Pancreas (tissue), 10 donors: ENCODE measurements around the gene LIMS1. TPM values are rescaled to one million over a fixed set of nuclear protein-coding genes. Genes with fewer than 3 reads are reported as not detected.
"Not testable (repeated sequence)": the region's sequence is repeated elsewhere in the genome, so short reads cannot be mapped to it uniquely, and the experiment has no call there.

Experiments used
- ATAC-seq, 4 donors: fragments of 200-7000 bp; cut with Tn5 transposase; one replicate each; pipeline versions ENCODE4 v1.8.0 to v1.9.1; 2020; ENCODE audit warnings: mild to moderate bottlenecking in 4 of 4, moderate library complexity in 4 of 4
- DNase-seq, 6 donors: peaks; one replicate each; pipeline ENCODE4 v3.0.0-alpha.2; 2020
- FAIRE-seq: peaks from 2 replicates; lab custom pipeline; 2012; peaks lifted over from hg19 to GRCh38; lab: Jason Lieb, UNC
- H3K27ac ChIP-seq, 4 donors: fragments of 200-600 bp; sonication (generic); 1 replicate in 3 of 4; 2 replicates in 1 of 4; pipeline versions ENCODE4 v1.5.0 to v1.8.0; 2020
- H3K27me3 ChIP-seq, 4 donors: fragments of 200-600 bp; one replicate each; pipeline ENCODE4 v1.8.0; 2021
- H3K36me3 ChIP-seq, 3 donors: fragments of 200-600 bp; sonication (generic) in 1 of 3; one replicate each; pipeline versions ENCODE4 v1.5.0 to v1.8.0; 2020 to 2021
- H3K4me1 ChIP-seq, 3 donors: fragments of 200-600 bp; one replicate each; pipeline ENCODE4 v1.8.0; 2021
- H3K4me3 ChIP-seq, 4 donors: fragments of 200-600 bp; sonication (generic) in 2 of 4; one replicate each; pipeline versions ENCODE4 v1.5.0 to v1.8.0; 2020 to 2021
- H3K9me3 ChIP-seq, 4 donors: fragments of 200-600 bp; one replicate each; pipeline ENCODE4 v1.8.0; 2021
- WGBS, 2 donors: extraction: QIAGEN DNeasy Blood & Tissue Kit; methylation state at CpG; one replicate each; pipeline ENCODE4 v1.1.7; 2013; 5-methylcytosine and 5-hydroxymethylcytosine counted together
- intact Hi-C, 3 donors: fragments of 100-400 bp; cut with DNase I; formaldehyde crosslinking; loops; one replicate each; pipeline versions ENCODE4 v1.11.1 to v1.14.2; 2022
- polyA plus RNA-seq, 2 donors: library from polyadenylated mRNA; stranded (reverse); fragments of 200-250 nt; gene quantifications; one replicate each; pipeline ENCODE4 v1.2.3, GENCODE V29; 2013
- total RNA-seq, 6 donors: library from RNA; stranded (reverse); fragmentation: NEBNext Ultra II Directional in 4 of 6; extraction: Animal tissue kit (Norgen Biotek cat#: 25700) in 4 of 6; gene quantifications; one replicate each; pipeline versions ENCODE4 v1.2.1 to v1.2.4, GENCODE V29; 2021 to 2023
- donor health status: healthy with polysubstance abuse.
- donor health status: DM: no; HTN: no; CAD: no; lungs with moderate emphysema.
- donor health status: DM: no; HTN: no; CAD: no.
- donor health status: control.
- donor health status: control.
- donor health status: Bipolar disorder and iron deficiency.
- donor health status: DM: yes; HTN: yes; CAD: no.
- donor health status: DM: no; HTN: no; CAD: no.
- donor health status: DM: no; HTN: no; CAD: no.
- donor health status: DM: yes; HTN: yes; CAD: no.

The LIMS1 gene
- total and polyA plus RNA-seq, 8 donors, result 7.9 to 45.7 (median 17.4) TPM

DNA sequence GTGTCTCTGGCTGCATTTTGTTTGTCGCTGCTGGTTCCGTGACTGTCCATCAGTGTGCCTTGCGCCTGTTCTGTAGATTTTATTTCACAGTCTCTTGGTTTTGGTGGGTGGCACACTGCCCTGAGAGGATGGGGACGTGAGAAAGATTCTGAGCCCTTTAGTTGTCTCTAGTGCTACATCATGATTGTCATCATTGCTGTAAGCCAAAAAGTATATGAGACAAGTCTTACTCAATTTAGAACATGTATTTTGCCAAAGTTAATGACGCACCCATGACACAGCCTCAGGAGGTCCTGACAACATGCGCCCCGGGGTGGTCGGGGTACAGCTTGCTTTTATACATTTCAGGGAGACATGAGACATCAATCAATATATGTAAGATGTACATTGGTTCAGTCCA is 119.2 kb downstream of the LIMS1 start:
- H3K27ac ChIP-seq, intact Hi-C loops, ATAC-seq, H3K4me1 ChIP-seq, H3K9me3 ChIP-seq, DNase-seq, H3K4me3 ChIP-seq, FAIRE-seq, H3K36me3 ChIP-seq, H3K27me3 ChIP-seq: not testable (repeated sequence)
- WGBS, 2 donors, result 92 to 100% methylated on average over 1 to 3 of the region's 8 CpGs

DNA sequence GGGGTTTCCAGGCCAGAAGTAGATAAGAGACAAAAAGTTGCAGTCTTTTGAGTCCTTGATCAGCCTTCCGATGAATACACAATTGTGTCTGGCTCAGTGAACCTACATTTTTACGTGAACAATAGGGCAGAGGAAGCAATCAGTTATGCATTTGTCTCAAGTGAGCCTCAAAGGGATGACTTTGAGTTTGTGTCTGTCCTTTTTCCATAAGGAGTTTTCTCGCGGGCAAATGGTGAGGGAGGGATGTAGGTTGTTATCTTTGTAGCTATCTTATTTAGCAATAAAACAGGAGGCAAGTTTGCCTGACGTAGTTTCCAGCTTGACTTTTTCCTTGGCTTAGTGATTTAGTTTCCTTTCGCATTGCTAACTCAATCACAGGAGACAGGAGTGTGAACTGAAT is 119.6 kb downstream of the LIMS1 start:
- DNase-seq, H3K4me1 ChIP-seq, intact Hi-C loops, H3K36me3 ChIP-seq, FAIRE-seq, ATAC-seq, H3K4me3 ChIP-seq, H3K9me3 ChIP-seq, H3K27me3 ChIP-seq: not testable (repeated sequence)
- H3K27ac ChIP-seq, result peak overlapping the region in 2 of 4 donors; percentile 50 to 64
- WGBS, 2 donors, result 12 to 37% methylated on average over 4 to 5 of the region's 6 CpGs

DNA sequence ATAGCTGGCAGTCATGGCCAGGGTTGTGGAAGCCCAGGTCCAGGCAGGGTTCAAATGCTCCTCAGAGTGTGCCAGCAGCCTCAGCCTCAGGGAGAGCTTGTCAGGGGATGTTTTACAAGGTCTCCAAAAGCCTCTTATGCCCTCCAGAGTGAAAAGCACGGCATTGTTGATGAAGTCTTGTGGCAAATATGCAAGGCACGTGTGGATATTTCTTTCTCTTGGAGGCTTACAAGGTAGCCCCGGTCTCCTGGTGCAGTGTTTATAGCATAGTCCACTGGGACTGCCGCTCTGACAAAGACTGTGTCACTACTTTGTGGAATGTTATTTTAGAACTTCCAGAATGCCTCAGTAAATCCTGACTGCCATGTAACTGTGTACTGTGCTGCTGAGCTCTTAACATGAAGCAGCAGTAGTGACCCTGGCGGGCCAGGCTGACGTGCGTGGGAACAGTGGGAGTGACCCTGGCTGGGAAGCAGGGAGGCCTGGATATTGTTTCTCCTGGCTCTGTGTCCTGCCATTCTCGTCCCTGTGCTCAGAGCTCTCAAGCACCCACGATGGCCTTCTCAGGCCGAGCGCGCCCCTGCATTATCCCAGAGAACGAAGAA is 120.4 kb downstream of the LIMS1 start:
- intact Hi-C loops, H3K27me3 ChIP-seq, H3K36me3 ChIP-seq, H3K9me3 ChIP-seq, FAIRE-seq, H3K4me1 ChIP-seq: not testable (repeated sequence)
- DNase-seq, result peak; percentile 66 to 87 (median 74)
- peak overlapping the region in 2 of 4 donors; percentile 50 to 64 for H3K27ac ChIP-seq
- H3K4me3 ChIP-seq, result peak overlapping the region in 1 of 4 donors; percentile 27
- ATAC-seq, result peak; percentile 92 to 99 (median 96)
- 2 to 22% methylated on average over 5 to 9 of the region's 13 CpGs for WGBS, 2 donors

DNA sequence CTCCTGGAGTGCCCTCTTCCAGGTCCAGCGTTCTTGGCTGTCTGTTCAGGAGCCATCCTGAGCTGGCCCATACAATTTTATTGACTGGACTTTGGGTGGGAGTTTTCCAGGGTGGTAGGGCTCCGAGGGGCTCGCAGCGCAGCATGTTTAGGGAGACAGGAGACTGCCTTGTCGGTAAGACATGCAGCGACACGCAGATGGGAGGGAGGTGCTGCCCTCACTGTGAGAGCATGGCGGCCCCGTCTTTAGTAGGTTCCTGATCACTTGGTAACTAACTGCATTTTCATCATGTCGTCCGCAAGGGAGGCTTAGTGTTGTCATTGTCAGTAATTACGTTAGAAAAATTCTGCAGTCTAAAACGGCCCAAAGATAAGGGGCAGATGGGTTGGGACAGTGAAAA is 121.0 kb downstream of the LIMS1 start:
- H3K27me3 ChIP-seq, intact Hi-C loops, FAIRE-seq, H3K4me1 ChIP-seq, H3K9me3 ChIP-seq, DNase-seq, H3K36me3 ChIP-seq, H3K4me3 ChIP-seq, H3K27ac ChIP-seq: not testable (repeated sequence)
- ATAC-seq, result peak; percentile 16 to 31 (median 26)
- no CpG with 5 or more reads among the region's 13 CpGs for WGBS, 2 donors

DNA sequence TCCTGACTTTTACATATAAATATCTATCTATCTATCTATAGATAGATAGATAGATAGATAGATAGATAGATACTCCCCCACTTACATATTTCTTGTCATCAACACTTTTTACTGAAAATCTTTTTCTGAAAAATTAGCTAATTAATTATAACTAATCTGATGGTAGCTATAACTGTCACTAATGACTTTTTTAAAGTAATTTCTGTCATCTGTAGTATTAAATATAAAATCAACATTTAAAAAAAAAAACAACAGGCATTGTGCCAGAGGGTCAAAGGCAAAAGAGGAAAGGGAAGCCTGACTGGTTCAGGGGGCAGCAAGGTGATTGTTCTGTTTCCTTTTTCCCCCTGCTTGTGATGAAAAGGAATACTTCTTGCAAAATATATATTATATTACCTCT is 122.0 kb downstream of the LIMS1 start:
- H3K9me3 ChIP-seq, intact Hi-C loops, H3K4me1 ChIP-seq, ATAC-seq, H3K27ac ChIP-seq, H3K27me3 ChIP-seq, H3K4me3 ChIP-seq, DNase-seq, FAIRE-seq, H3K36me3 ChIP-seq: not testable (repeated sequence)

DNA sequence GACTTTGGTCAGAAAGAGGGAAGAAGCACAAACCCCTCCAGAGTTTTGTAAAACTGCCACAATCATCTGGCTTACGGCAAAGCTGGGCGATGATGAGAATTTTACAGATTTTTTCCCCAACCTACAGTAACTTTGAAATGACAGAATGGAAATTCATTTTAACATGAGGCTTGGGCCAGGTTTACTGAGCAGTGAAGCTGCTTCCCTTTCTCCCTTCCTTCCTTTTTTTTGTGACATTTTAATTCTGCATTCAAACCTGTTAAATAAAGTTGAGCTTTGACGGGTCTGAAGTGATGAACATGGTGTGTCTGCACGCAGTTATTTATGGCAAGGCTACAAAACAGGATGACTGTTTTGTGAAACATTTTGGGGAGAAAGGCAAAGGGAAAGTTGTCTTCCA is 123.2 kb downstream of the LIMS1 start:
- H3K27ac ChIP-seq, ATAC-seq, H3K4me1 ChIP-seq, DNase-seq, H3K4me3 ChIP-seq, H3K27me3 ChIP-seq, H3K36me3 ChIP-seq, FAIRE-seq, intact Hi-C loops, H3K9me3 ChIP-seq: not testable (repeated sequence)
- WGBS, 2 donors, result 74 to 83% methylated on average over 4 of the region's 4 CpGs

DNA sequence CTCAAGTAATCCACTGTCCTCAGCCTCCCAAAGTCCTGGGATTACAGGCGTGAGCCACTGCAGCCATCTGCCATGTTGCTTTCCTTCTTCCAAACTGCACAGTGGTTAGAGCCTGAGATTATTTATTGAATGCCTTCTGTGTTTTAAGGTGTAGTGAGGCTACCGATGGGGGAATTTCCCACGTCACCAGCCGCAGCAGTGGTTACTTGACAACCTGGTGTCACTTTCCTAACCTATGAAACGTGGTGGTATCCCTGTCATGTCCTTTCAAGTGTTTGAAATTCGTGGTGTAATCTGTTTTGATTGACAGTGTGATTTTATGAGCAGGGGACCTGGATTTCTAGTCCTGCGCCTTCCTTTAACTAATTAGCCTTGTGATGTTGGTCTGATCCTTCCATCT is 124.3 kb downstream of the LIMS1 start:
- FAIRE-seq, ATAC-seq: not testable (repeated sequence)

GRCh38 chr2:108661493-108661892 is 127.2 kb downstream of the LIMS1 start:
- WGBS, 2 donors, result 68 to 97% methylated on average over 3 to 4 of the region's 4 CpGs
- FAIRE-seq, H3K27me3 ChIP-seq, H3K4me1 ChIP-seq, H3K9me3 ChIP-seq, H3K36me3 ChIP-seq, DNase-seq, H3K4me3 ChIP-seq, H3K27ac ChIP-seq, ATAC-seq, intact Hi-C loops: not testable (repeated sequence)

More for the DNA sequence above, 124.3 kb downstream of the LIMS1 start:
- H3K9me3 ChIP-seq, H3K27ac ChIP-seq, H3K4me1 ChIP-seq, intact Hi-C loops, H3K36me3 ChIP-seq, DNase-seq, H3K27me3 ChIP-seq, H3K4me3 ChIP-seq: not testable (repeated sequence)
- WGBS, 2 donors, result 84 to 85% methylated on average over 6 of the region's 7 CpGs

GRCh38 chr2:108662207-108662612 is 127.9 kb downstream of the LIMS1 start:
- H3K9me3 ChIP-seq, intact Hi-C loops, H3K4me3 ChIP-seq, H3K36me3 ChIP-seq, H3K4me1 ChIP-seq, H3K27me3 ChIP-seq, FAIRE-seq, H3K27ac ChIP-seq: not testable (repeated sequence)
- ATAC-seq (peak; percentile 58 to 86 (median 80)), DNase-seq (peak in 2 of 6 donors; percentile 20 to 51)
- 57 to 65% methylated on average over 4 to 5 of the region's 5 CpGs for WGBS, 2 donors

- intact Hi-C loops, FAIRE-seq, H3K27me3 ChIP-seq, ATAC-seq, H3K36me3 ChIP-seq, H3K27ac ChIP-seq, H3K4me3 ChIP-seq, H3K4me1 ChIP-seq, H3K9me3 ChIP-seq, DNase-seq: not testable (repeated sequence)
- 89 to 97% methylated on average over 2 of the region's 2 CpGs for WGBS, 2 donors
Measured at GRCh38 chr2:108663346-108663745, 129.1 kb downstream of the LIMS1 start.

DNA sequence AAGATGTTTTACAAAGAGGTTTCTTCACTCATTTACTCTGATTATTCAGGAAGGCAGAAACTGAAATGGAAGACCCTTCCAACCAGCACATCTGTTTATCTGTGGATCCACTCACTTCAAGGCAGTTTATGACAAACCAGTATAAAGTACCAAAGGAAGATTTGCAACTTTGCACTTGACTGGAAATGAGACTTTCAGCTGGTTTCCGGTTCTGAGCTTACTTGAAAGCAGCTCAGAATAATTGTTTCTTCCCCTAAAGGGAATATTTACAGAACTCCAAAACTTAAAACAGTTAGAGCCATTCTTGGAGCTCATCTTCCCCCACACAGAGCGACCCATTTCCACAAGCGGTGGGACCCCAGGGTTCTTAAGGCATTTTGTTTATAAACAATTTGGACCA is 129.8 kb downstream of the LIMS1 start:
- H3K4me3 ChIP-seq, intact Hi-C loops, H3K27ac ChIP-seq, H3K27me3 ChIP-seq, FAIRE-seq, DNase-seq, H3K36me3 ChIP-seq, ATAC-seq, H3K4me1 ChIP-seq, H3K9me3 ChIP-seq: not testable (repeated sequence)
- 86 to 90% methylated on average over 3 of the region's 3 CpGs for WGBS, 2 donors

- ATAC-seq, intact Hi-C loops, H3K4me1 ChIP-seq, H3K4me3 ChIP-seq, FAIRE-seq, H3K36me3 ChIP-seq, H3K27ac ChIP-seq, H3K27me3 ChIP-seq, DNase-seq, H3K9me3 ChIP-seq: not testable (repeated sequence)
- WGBS, 2 donors, result 91 to 100% methylated on average over 1 of the region's 1 CpG
Measured at GRCh38 chr2:108664979-108665378, 130.7 kb downstream of the LIMS1 start.
